Measurements from ENCODE around the gene KCNMA1.

Gene KCNMA1

DNA sequence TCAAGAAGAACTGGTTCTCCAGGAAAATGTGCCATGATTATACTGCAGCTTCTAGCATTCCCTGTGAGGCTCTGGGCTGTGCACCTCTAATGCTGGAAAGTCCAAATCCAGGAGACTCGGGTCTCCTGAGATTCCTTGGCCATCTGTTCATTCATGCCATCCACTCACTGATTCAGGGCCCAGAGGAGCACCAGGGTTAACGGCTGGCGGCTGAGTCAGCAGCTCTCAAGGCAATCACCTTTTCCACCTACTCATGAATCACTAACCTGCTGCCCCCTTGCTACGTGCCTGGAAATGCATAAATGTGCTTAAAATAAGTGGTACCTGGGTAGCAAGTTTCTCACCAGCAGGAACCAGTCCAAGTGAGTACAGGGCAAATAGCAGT, 132.7 kb downstream of the KCNMA1 start:
- DNase-seq = no peak

DNA sequence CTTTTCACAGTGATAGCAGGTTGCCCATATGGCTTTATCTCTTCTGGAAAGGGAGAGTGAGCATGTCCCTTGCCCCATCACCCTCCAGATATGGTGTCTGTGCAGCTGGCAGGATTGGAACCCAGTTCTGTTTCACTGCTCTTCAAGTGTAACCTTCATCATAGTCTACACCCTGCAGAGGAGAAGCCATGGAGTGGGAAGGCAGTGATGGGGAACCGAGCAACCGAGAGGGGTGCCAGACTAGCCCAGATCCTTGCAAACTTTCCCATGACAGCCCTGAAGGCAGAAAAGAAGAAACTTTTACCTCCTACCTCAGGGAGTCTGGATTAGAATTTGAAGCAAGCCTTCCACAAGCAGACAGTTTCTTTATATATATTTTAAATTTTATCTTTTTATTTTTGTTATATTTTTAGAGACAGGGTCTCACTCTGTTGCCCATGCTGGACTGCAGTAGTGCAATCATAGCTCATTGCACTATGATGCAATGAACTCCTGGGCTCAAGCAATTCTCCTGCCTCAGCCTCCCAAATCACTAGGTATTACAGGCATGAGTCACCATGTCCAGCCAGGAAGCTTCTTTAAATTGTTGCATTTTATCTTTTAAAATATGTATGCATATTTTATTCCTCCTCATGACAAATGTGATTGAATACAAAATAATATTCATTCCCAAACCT, 133.3 kb downstream of the KCNMA1 start:
- DNase-seq = no peak

DNA sequence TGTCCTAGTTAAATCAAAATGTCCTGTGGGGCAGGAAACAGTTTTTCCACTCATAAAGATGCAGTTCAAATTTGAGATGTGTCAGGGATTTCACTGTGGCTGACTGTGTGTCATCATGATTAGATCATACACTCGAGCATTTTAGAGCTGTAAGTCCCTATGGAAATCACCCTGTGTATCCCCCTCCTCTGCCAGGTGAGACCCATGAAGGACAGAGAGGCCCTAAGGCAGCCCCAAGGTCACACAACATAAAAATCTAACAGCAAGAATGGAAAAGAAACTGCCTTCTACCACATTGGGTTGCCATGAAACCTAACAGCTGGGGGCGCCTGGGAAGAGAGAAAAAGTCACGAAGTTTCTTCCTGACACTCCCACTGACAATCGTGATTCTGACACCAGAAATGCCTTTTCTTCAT, 135.8 kb downstream of the KCNMA1 start:
- no peak for DNase-seq

DNA sequence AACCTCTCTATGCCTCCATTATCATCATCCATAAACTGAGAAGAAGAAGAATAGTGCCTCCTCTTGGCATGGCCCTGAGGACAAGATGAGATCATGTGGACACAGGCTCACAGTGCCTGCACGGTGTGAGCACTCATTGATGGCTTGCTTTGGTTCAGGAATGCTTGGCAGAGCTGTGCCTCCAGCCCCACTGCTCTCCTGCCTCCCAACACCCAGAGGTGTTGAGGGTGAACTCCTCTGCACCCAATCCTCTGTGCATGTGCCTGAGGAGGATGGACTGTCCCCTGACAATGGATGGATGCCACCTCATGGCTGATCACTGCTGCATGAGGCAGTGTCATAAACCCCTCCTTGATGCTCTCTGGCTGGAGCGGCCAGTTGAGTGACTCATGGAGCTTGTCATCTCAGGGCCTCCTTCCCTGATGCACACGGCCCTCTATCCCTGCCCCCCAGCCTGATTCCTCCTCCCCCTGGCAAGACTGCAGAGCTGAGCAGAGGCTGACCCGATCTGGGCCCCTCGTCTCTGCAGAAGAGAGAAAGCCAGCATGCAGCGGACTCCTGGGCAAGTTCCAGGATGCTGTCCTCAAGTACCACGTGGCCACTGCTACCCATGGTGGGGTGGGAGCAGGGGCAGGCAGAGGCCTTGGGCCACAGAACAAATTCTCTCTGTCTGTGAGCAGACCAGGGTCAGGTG, 136.3 kb downstream of the KCNMA1 start:
- no peak for DNase-seq

DNA sequence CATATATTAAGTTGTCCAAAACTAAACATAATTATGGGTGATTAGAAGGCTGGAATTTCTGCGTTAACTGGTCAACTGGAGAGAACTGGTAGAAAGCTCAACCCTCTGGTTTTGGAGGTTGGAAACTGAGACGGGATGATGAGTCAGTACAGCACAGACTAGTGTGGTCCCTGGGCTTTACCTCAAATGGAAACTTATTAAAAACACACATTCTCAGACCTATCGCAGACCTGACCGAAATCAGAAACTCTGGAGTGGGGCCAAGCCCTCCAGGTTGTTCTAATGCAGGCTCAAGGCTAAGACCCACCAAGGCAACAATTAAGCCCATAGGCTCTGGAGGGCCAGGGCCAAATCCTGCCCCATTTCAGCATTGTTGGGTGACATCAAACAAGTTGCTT, 136.9 kb downstream of the KCNMA1 start:
- no peak for DNase-seq

DNA sequence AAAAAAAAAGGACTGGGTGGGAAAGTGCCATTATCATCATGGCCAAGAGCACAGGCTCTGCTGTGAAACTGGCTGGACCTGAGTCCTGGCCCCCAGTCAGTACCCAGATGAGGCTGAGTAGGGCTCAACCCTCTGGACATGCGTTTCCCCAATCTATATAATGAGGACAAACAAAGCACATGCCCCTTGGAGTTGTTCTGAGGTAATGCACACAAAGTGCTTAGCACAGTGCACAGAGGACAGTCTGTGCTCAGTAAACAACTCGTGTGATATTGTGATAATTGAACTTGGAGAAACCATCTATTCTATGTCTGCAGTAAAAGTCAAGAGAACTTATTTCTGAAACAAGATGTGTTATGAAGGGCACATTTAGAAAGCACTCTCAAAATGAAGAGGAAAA, 138.8 kb downstream of the KCNMA1 start:
- no peak for DNase-seq

DNA sequence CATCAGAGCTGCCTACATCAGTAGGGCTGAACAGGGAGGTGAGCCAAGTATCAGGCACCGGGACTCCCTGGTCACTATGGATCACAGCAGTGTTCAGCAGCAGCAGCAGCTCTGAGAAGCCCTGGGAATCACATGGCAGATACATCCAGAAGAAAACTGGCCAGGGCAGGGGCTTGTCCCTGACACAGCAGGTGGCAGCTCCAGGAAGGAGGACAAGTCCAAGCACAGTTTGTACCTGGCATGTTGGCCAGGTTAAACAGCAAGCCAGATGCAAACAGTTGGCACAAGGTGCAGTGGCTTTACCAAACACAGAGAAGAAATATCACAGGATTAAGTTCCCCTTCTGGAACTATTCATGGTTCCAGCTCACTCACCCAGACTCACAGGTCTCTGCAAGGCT, 139.4 kb downstream of the KCNMA1 start:
- no peak for DNase-seq

DNA sequence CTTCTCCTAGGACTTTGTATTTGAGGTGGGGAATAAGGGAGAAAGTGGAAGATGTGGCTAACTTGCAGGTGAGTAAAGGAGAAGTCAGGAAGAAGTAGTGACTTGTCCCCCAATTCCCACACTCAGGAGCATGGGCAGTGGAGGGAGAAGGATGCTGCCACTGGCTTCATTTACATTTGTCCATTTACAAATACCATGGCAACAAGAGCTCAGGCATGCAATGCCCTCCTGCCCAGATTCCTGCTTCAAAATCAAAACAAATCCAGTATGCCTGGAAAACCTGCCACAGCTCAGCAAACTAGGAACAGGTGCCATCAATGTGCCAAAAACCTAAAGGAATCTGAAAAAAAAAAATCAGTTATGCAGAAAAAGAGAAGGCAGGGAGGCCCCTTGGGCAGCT, 139.9 kb downstream of the KCNMA1 start:
- no peak for DNase-seq

DNA sequence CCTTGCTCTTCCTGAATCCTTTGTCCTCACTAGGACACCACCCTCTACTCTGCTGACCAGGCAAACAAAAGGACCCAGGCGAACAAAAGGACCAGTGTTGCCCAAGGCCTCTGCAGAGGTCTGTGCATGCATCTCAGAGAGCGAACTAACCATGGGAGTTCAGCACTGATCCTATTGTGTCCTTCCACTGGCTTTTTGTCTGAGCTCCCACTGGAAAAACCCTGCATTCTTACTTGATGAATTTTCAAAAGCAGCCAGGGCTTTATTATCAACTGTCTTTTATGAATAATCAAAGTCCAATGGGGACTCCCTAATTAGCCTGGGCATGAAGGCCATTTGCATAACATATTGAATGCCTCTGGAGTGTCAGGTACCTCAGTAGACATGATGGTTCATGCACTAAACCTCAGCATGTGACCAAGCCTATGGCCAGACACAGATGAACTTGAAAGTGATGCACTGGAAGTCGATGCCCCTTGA, 140.6 kb downstream of the KCNMA1 start:
- DNase-seq = no peak

DNA sequence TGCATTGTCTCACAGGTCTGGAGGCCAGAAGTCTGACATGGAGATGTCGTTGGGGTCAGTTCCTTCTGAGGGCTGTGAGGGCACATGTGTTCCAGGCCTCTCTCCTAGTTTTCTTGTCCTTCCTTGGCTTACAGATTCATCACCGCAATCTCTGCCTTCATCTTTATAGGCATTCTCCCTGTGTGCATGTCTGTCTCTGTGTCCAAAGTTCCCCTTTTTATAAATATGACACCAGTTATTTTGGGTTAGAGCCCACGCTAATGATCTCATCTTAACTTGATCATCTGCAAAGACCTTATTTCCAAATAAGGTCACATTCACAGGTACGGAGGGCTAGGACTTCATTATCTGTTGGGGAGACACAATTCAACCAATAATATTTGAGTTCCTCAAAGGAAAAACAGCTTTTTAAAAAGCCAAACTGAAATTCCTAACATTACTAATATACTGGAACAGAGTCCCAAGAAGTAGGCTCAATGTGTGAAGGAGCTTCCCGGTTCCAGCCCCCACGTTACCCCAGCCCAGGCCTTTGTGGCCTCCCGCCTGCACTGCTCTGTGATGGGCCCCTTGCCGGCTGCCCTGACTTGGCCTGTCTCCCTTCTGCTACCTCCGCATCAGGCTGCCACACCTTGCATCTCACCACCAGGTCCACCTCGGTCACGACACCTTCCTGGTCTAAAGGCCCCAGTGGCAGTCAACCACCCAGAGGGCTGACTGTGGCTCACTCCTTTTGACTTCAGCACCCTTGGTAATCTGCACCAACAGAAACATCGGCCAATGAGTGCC, 142.7 kb downstream of the KCNMA1 start:
- DNase-seq = no peak

DNA sequence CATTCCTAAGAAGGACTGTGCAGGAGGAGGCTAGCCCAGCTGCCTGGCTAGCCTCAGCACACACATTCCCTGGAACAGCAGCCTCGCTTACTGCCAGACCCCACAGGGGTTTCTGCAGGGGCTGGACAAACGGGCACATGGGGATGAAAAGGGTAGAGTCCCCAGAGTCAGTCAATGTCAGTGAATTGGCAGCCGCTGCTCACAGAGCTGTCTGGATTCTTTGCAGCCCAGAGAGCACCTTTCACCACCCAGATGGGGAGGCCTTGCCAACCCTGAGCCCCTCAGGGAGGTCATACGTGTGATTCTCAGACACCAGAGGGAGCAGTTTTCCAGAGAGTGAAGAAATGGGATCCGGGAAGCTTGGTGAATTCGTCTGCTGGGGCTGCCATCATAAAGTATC, 143.3 kb downstream of the KCNMA1 start:
- no peak for DNase-seq

DNA sequence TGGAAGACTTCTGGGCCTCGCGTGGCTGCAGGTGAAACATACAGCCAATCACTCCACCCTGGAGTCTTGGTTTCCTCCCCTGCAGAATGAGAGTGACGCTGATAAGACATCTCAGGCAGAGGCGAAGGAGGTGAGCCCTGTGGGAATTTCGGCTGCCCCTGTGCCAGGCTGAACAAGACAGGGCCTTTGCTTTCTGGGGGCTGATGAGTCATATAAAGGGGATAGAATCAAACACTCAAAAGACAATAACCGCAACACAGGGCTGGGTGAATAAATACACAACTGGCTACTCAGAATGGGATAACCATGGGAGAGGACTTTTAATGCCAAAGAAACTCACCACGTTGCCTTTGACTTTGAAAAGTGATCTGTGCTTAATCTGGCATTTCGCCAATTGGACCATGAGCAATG, 143.8 kb downstream of the KCNMA1 start:
- no peak for DNase-seq

DNA sequence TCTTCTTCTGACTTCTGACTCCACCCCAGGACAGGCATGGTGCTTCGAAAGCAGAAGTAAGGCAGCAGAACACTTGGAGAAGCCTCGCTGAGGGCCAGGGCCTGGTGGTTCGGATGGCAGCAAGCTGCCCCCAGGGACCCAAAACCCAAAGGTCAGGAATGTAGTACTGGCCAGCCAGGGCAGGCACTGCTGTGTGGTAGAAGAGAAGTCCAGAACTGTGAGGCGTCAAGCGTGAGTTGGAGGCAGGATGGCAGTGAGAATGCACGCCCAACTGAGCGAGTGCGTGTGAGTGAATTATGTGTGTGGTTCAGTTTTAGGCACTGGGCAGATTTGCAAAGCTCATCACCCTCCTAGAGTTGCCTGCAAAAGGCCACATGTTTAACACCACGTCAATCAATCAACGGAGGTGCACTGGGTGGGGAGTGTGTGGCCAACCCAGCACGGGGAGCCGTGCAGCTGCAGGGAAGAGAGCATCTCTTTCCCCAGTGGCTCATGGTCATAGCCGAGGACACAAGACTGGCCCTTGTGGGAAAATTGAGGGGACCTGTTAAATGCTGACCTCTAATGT, 144.3 kb downstream of the KCNMA1 start:
- DNase-seq = no peak

DNA sequence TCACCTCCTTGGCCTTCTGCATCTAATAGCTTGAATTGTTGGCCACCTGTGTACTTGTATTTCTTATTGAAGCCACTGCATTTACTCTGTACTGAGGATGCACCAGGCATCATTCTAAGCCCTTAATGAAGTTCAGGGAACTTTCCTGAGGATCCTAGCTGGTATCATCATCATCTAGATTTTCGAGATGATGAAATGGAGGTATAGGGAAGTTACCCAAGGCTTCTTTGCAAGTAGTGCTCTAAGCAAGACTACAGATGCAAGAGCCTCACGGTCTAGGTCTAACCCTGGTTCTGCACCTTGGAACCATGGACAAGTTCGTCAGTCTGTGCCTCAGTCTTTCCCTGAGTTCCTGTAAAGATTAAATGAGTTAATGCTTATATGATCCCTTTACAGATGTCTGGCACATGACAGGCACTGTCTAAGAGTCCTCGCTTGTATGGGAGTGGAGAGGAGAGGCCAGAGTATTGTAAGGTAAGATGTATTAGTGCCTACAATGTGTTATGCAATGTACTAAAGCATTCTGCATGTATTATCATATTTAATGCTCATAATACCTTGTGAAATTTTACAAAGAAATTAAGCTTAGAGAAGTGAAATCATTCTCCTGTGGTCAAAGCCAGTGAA, 145.1 kb downstream of the KCNMA1 start:
- DNase-seq = no peak

DNA sequence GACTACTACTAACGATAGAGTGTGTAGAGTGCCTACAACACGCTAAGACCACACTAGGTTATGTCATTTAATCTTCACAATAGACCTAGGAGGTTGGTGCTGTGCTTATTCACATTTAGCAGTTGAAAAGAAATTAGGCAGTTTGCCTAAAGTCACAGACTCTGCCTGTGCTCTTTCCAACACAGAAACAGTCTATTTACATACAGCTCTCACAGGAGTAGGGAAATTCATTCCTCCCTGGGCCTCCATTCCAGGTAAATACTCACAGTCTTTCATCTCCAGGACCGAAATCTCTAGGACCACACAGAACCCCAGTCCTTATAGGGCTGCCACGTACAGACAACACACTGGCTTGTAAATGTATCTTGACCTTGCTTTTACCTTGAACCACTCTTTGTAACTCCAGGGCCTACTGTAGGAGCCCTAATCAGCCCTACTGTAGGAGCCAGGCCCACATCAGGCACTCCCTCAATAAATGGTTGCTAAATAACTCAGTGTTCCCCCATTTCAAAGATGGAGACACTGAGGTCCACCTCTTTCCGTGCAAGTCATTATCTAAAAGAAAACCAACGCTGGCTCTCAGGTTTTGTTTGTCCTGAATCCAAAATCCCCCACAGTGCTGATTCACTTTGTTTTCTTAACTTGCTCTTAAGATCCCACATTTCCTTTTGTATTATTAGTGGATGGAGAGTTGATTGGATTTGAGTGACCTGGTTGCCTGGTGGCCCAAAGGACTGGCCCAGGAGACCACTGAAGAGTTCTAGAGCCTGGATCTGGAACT, 146.9 kb downstream of the KCNMA1 start:
- no peak for DNase-seq

DNA sequence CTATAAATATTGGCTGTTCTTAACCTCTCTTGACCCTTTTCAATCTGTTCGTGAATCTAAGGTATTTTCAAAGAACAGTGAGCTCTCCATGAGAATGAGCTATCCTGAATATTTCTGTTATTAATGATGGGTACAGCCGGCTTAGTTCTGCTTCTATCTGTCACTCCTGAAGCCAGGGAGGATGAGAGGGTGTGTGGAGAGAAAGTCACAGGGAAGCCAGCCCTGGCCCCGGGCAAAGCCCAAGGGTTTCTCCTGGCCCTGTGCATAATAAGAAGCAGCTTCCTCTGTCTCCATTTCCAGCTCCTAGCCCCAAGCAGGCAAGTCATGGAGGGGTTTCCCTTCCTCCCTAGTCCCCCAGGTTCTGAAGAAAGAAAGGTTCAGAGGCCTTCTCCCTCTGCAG, 151.1 kb downstream of the KCNMA1 start:
- no peak for DNase-seq

DNA sequence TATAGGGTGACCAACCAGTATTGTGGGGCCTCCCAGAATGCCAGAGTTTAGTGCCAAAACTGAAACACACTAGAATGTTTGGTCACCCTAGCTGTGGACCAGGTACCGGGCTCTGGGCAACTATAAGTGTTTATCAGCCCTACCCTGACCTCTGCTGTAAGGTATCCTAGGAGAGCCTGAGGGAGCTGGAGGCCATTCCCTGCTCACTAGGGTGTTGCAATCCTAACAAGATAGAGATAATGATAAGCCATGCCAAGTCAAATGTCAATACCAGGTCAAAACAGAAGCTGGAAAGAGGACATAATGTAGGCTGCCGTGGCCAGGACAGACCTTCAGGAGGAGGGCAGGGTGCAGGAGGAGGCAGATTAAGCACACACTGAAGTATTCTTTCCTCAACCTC, 151.8 kb downstream of the KCNMA1 start:
- no peak for DNase-seq

DNA sequence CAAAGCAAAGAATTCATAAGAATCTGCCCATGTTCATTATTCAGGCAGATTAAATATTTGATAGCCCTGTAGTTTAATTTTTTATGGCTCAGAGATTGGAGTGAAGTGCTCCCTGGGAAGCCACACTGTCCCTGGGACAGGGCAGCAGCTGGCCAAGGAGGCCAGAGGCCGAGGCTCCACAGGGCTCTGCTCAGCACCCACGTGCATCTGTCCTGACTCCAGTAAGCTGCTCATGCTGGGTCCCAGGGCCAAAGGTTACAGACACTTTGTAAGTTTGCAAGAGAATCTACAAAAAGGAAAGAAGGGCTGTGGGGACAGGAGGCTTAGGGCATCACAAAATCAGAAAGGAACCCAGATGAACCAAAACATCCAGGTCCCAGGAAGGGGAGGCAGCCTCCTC, 155.5 kb downstream of the KCNMA1 start:
- DNase-seq = no peak

DNA sequence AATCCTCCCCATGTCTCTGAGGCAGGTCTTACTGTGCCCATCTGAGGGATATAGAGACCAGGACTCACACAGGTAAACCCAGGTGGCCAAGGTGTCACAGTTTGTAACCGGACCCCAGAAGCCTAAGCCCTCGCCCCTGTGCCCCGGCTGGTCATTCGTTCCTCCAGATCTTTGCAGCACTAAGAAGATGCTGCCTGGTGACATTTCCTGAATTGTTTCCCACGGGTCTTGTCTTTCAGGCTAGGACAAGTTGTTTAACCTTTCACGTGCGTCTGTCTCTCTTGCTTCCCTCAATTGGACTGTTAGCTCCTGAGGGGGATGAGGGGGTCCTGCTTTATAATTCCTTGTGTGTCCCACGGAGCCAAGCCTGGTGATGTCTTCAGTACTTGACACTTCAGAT, 158.0 kb downstream of the KCNMA1 start:
- DNase-seq = no peak

DNA sequence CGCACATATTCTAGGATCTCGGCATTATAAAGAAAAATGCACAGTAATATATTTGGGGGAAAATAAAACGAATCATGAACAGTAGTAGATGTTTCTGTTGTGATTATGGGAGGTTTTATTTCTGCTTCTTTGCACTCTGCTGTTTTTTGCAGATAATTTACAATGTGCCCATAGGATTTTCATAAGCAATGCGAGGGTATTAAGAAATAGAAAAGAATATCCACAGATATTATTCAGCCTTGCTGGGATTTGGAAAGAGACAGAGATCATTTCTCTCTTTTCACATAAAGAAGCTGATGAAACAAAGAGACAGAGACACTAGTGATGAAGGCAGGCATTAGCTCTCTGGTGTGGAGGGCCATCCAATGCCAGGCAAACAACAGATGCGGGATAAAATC, 158.6 kb downstream of the KCNMA1 start:
- DNase-seq = no peak

DNA sequence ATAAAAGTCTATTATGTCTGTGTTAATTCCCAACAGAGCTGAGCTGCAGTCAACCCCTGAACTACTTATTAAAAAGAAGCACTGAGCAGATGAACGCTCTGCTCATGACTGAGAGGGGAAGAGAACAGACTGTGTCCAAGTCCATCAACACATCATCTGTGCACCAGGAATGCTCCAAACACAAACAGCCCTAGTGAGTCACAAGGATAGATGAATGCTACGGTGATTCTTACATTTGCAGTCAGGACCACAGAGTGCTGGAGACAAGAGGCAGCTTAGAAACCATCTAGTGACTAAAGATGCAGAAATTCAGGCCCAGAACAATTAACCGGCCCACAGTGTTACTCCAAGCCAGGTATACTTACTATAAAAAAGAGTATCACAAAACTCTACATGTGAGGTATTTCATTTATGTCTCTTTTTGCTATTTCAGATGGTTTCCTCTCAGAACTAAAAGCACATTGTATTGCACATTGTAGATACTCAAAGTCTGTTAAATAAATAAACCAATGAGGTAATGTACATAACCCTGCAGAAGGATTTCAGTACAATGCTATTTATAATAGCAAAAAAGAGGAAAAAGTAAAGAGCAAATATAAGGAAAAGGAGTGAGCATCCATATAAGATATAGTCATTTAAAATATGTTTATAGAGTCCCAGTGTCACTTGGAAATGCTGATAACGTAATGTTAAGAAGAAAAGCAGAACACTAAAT, 159.2 kb downstream of the KCNMA1 start:
- no peak for DNase-seq

DNA sequence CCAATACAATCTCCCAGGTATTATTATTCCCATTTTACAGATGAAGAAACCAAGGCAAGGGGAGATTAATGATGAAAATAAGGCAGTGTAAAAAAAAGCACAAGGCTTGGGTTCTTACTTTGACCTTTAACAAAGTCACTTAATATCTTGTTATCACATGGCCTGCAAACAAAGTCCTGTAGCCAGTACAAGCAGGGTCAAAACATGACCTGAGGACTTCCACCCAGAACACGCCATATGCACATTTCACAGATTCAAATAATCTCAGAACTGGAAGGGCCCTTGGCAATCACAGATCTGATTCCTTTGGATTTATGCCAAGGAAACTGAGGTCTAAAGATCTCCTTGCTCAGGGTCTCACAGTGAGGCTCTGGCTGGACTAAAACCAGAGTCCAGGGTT, 162.1 kb downstream of the KCNMA1 start:
- no peak for DNase-seq
